Mesodermal cell (in vitro differentiated cells): ENCODE measurements around the gene VPS11.

Source experiments
- H3K27ac ChIP-seq: 2 replicates; pipeline ENCODE4 v1.7.0; 2013; ENCODE audit warnings: mild to moderate bottlenecking, low read depth, low read length, moderate library complexity; ENCODE audit not compliant: severe bottlenecking
- H3K36me3 ChIP-seq: 2 replicates; pipeline ENCODE4 v1.7.1; 2013; ENCODE audit warnings: mild to moderate bottlenecking, low read length, moderate library complexity; ENCODE audit not compliant: control insufficient read depth, insufficient read depth
- H3K4me1 ChIP-seq: one replicate; pipeline ENCODE4 v1.7.1; 2013; ENCODE audit warnings: mild to moderate bottlenecking, low read length; ENCODE audit not compliant: insufficient read depth, control insufficient read depth, poor library complexity, severe bottlenecking
- H3K4me3 ChIP-seq: 2 replicates; pipeline ENCODE4 v1.7.0; 2013; ENCODE audit warnings: low read length, control low read depth, mild to moderate bottlenecking; ENCODE audit not compliant: insufficient read depth, poor library complexity, severe bottlenecking; ENCODE audit errors: extremely low read depth
- H3K9me3 ChIP-seq: 2 replicates; pipeline ENCODE4 v1.7.1; 2013; ENCODE audit warnings: mild to moderate bottlenecking, low read length, moderate library complexity; ENCODE audit not compliant: control insufficient read depth
- WGBS, 2 experiments: methylation state at CpG; one replicate each; pipeline ENCODE4 v1.1.5; 2013; ENCODE audit warnings: missing lambda C conversion rate in 2 of 2; ENCODE audit not compliant: insufficient coverage in 2 of 2; 5-methylcytosine and 5-hydroxymethylcytosine counted together

The VPS11 gene

GRCh38 chr11:119103793-119104192 lies 36.2 kb downstream of the VPS11 start:
- H3K27ac ChIP-seq = no peak overlapping the region
- H3K4me3 ChIP-seq = no peak overlapping the region
- no peaks in the 10 kb centered on the region for H3K9me3 ChIP-seq
- 95 to 100% methylated on average over 1 of the region's 4 CpGs for WGBS, 2 experiments
- H3K4me1 ChIP-seq = peaks cover 26% of the 10 kb centered on the region
- H3K36me3 ChIP-seq = peaks cover 6% of the 10 kb centered on the region

GRCh38 chr11:119106564-119107537 lies 39.2 kb downstream of the VPS11 start, which contains the start of gene C2CD2L:
Gene C2CD2L, plus strand, starts transcription at chr11:119107344. Its CDS starts 398 bp downstream, at chr11:119107742.
- Histone ChIP-seq H3K36me3 (peaks cover 27% of the 10 kb centered on the region), H3K4me3 (peak within 1 kb of the TSS; percentile 75), H3K27ac (peak within 1 kb of the TSS; percentile 72), H3K4me1 (peaks cover 17% of the 10 kb centered on the region), H3K9me3 (no peaks in the 10 kb centered on the region)
- 3% methylated on average over 15 to 37 of the region's 49 CpGs for WGBS, 2 experiments

GRCh38 chr11:119107538-119108145 lies 40.0 kb downstream of the VPS11 start:
- H3K27ac ChIP-seq = no peak overlapping the region
- H3K36me3 ChIP-seq = peaks cover 33% of the 10 kb centered on the region
- peak overlapping the region; percentile 75 for H3K4me3 ChIP-seq
- no peaks in the 10 kb centered on the region for H3K9me3 ChIP-seq
- WGBS, 2 experiments = 0 to 1% methylated on average over 43 to 51 of the region's 65 CpGs
- peaks cover 16% of the 10 kb centered on the region for H3K4me1 ChIP-seq

GRCh38 chr11:119108146-119108856 lies 40.7 kb downstream of the VPS11 start:
- Histone ChIP-seq H3K9me3 (no peaks in the 10 kb centered on the region), H3K4me3 (peak overlapping the region; percentile 75), H3K36me3 (peaks cover 40% of the 10 kb centered on the region), H3K27ac (no peak overlapping the region), H3K4me1 (peaks cover 16% of the 10 kb centered on the region)
- WGBS, 2 experiments = 3 to 5% methylated on average over 4 of the region's 8 CpGs

- Histone ChIP-seq H3K4me3 (no peak overlapping the region), H3K36me3 (peaks cover 45% of the 10 kb centered on the region), H3K4me1 (peaks cover 17% of the 10 kb centered on the region), H3K27ac (no peak overlapping the region), H3K9me3 (no peaks in the 10 kb centered on the region)
- WGBS, 2 experiments = 85 to 100% methylated on average over 1 to 2 of the region's 2 CpGs
These were observed 41.2 kb downstream of the VPS11 start for GRCh38 chr11:119108857-119109221.

GRCh38 chr11:119109843-119110242 lies 42.2 kb downstream of the VPS11 start:
- peaks cover 55% of the 10 kb centered on the region for H3K36me3 ChIP-seq

GRCh38 chr11:119110439-119110838 lies 42.8 kb downstream of the VPS11 start:
- H3K4me3 ChIP-seq = no peak overlapping the region
- 89 to 92% methylated on average over 5 to 7 of the region's 10 CpGs for WGBS, 2 experiments
- no peaks in the 10 kb centered on the region for H3K9me3 ChIP-seq
- H3K36me3 ChIP-seq = peaks cover 59% of the 10 kb centered on the region
- peaks cover 17% of the 10 kb centered on the region for H3K4me1 ChIP-seq
- no peak overlapping the region for H3K27ac ChIP-seq

More at GRCh38 chr11:119109843-119110242, 42.2 kb downstream of the VPS11 start:
- peaks cover 17% of the 10 kb centered on the region for H3K4me1 ChIP-seq
- WGBS, 2 experiments = 93 to 100% methylated on average over 1 to 3 of the region's 3 CpGs
- no peaks in the 10 kb centered on the region for H3K9me3 ChIP-seq
- no peak overlapping the region for H3K27ac ChIP-seq
- H3K4me3 ChIP-seq = no peak overlapping the region

GRCh38 chr11:119111361-119111925 lies 43.8 kb downstream of the VPS11 start:
- no peaks in the 10 kb centered on the region for H3K9me3 ChIP-seq
- WGBS, 2 experiments = 94 to 96% methylated on average over 9 to 11 of the region's 11 CpGs

GRCh38 chr11:119112314-119113020 lies 44.8 kb downstream of the VPS11 start:
- no peak overlapping the region for H3K4me3 ChIP-seq
- peaks cover 73% of the 10 kb centered on the region for H3K36me3 ChIP-seq
- peaks cover 10% of the 10 kb centered on the region for H3K4me1 ChIP-seq
- H3K9me3 ChIP-seq = no peaks in the 10 kb centered on the region
- WGBS, 2 experiments = 82 to 92% methylated on average over 7 of the region's 12 CpGs
- H3K27ac ChIP-seq = no peak overlapping the region

More at GRCh38 chr11:119111361-119111925, 43.8 kb downstream of the VPS11 start:
- no peak overlapping the region for H3K27ac ChIP-seq
- H3K4me3 ChIP-seq = no peak overlapping the region
- peaks cover 14% of the 10 kb centered on the region for H3K4me1 ChIP-seq
- peaks cover 65% of the 10 kb centered on the region for H3K36me3 ChIP-seq

- peaks cover 7% of the 10 kb centered on the region for H3K4me1 ChIP-seq
These were observed 46.1 kb downstream of the VPS11 start for GRCh38 chr11:119113716-119114115.

More at GRCh38 chr11:119113716-119114115, 46.1 kb downstream of the VPS11 start:
- 94 to 100% methylated on average over 4 to 8 of the region's 9 CpGs for WGBS, 2 experiments
- Histone ChIP-seq H3K27ac (no peak overlapping the region), H3K36me3 (peaks cover 82% of the 10 kb centered on the region), H3K9me3 (no peaks in the 10 kb centered on the region), H3K4me3 (no peak overlapping the region)
